ENCODE results near the gene NMB.
"Not testable (repeated sequence)": the region's sequence is repeated elsewhere in the genome, so short reads cannot be mapped to it uniquely, and the experiment has no call there.

NMB gene

GRCh38 chr15:84658080-84658787 is at the start of gene NMB:
Gene NMB (minus strand): TSS chr15:84658199. CDS start chr15:84658152, 47 bp downstream.
- peak; percentile 84 for DNase-seq

- no peak for DNase-seq
Measured at GRCh38 chr15:84703808-84704207, 45.8 kb upstream of the NMB start.

- no peak for DNase-seq
Measured at GRCh38 chr15:84702961-84703482, 45.0 kb upstream of the NMB start.

DNA sequence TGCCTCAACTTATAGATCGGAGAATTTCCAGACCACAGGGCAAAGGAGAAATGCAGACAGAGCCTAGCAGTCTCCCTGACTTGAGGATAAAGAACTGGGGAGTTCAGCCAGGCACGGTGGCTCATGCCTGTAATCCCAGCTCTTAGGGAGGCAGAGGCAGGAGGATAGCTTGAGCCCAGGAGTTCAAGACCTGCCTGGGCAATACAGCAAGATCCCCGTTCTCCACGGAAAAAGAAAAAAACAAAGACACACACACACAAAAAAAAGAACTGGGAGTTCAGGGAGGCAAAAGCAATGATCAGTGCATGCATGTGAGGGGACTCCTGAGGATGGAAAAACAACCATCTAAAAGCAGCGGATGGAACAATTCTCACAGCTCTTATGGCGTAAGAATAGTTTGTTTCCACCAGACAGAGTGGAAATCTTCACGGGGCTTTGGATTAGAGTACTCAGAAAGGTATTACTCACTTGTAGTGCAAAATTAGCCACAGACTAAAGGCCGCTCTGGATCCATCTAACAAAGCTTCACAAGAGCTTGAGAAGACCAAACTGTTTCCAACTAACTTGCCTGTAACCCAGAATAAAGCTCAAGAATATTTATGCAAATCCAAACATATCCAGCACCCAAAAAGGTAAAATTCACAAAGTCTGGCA is 41.7 kb upstream of the NMB start:
- no peak for DNase-seq

- DNase-seq = no peak
Measured at GRCh38 chr15:84697236-84697990, 39.4 kb upstream of the NMB start.

DNA sequence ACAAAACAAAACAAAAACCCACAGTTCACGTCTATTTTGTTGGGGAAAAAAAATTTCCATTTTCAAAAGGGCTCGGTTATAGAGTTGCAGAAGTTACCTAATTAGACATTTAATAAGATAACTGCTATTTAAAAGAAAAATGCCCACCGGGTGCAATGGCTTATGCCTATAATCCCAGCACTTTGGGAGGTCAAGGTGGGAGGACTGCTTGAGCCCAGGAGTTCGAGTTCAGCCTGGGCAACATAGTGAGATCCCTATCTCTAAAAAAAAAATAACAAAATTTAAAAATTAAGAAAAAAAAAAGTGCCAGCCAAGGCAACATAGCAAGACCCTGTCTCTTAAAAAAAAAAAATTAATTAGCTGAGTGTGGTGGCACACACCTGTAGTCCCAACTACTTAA is 38.8 kb upstream of the NMB start:
- no peak for DNase-seq

- no peak for DNase-seq
Measured at GRCh38 chr15:84690342-84690741, 32.3 kb upstream of the NMB start.

DNA sequence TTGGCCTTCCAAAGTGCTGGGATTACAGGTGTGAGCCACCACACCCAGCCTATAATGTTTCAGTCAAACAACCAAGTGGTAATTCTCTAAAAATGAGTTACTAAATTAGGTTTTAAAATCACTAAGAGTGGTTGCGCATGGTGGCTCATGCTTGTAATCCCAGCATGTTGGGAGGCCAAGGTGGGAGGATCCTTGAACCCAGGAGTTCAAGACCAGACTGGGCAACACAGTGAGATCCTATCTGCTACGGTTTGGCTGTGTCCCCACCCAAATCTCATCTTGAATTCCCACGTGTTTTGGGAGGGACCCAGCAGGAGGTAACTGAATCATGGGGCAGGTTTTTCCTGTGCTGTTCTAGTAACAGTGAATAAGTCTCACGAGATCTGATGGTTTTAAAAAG is 31.9 kb upstream of the NMB start:
- DNase-seq = no peak

DNA sequence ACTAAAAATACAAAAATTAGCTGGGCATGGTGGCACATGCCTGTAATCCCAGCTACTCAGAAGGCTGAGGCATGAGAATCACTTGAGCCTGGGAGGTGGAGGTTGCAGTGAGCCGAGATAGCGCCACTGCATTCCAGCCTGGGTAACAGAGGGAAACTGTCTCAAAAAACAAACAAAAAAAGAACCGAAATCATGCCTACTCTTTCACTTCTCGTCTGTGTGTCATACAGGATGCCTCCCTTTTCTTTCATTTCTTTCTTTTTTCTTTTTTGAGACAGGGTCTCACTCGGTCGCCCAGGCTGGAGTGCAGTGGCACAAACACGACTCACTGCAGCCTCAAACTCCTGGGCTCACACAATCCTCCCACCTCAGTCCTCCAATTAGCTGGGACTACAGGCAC is 28.4 kb upstream of the NMB start:
- DNase-seq = not testable (repeated sequence)

- no peak for DNase-seq
Measured at GRCh38 chr15:84685304-84685703, 27.3 kb upstream of the NMB start.

DNA sequence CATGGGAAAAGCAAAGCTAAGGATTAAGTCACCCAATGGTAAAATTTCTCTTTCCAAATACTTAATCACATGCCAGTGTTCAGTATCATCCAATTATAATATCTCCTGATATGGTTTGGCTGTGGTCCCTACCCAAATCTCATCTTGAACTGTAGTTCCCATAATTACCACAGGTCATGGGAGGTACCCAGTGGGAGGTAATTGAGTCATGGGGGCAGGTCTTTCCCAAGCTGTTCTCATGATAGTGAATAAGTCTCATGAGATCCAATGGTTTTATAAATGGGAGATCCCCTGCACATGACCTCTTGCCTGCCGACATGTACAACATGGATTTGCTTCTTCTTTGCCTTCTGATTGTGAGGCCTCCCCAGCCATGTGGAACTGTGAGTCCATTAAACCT is 26.1 kb upstream of the NMB start:
- no peak for DNase-seq

GRCh38 chr15:84681831-84682230 is 23.8 kb upstream of the NMB start:
- no peak for DNase-seq

GRCh38 chr15:84671211-84671610 is 13.2 kb upstream of the NMB start:
- no peak for DNase-seq

- no peak for DNase-seq
Measured at GRCh38 chr15:84669726-84670125, 11.7 kb upstream of the NMB start.

GRCh38 chr15:84668221-84668982 is 10.4 kb upstream of the NMB start:
- no peak for DNase-seq

DNA sequence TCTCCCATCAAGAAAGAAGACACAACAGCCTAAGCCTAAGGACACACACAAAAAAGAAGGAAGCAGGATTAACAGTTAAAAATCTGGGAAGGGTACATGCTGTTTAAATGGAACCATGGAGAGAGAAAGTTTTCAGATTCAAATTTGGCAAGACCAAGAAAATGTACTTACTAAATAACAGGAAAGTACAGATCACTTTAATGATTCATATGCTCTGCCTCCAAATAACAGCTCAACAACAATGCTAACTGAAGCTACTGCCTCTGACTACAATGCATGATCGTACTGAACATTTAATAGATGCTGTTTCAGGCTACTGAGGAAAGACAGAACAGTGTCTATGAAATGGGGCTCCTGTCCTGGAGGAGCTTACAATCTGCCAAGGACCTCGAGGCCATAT is 8.4 kb upstream of the NMB start:
- no peak for DNase-seq

- DNase-seq = no peak
Measured at GRCh38 chr15:84661001-84661400, 3.0 kb upstream of the NMB start.

DNA sequence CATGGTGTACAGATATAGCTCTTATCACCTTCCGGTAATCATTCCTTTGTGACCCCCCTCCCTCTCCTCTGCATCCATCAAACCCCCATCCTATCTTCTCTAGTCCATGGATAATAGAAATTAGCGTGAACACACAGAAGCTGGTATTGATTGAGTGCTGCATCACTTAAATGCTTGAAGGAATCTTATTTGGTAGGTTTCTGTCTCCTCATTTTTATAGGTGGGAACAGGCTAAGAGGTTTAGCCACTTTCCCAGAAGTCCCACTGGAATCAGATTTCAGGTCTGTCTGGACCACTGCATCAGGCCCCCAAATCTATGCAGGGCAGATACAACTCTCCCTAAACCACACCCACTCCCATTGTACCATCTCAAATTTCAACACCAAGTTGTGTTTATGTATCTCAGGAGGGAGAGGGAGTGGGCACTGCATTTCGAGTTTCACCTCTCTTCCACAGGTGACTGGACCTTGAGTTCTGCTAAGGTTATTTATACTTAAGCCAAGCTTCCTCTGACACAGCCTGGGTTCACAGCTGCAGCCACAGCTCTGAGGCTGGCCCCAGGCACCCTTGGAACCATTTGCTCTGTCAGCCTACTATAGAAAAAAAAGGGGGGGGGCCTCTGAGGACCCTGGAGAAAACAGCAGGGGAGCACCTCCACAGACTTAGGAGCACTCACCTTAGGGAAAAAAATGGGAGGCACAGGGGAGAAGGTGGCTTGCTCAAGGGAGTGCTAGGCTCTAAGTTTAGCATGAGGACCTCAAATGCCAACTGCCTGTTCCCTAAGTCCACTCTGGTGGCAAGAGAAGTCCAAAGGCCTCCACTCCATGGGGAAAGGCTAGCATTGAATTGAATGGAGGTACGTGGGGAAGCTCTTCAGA is 2.1 kb upstream of the NMB start:
- no peak for DNase-seq

DNA sequence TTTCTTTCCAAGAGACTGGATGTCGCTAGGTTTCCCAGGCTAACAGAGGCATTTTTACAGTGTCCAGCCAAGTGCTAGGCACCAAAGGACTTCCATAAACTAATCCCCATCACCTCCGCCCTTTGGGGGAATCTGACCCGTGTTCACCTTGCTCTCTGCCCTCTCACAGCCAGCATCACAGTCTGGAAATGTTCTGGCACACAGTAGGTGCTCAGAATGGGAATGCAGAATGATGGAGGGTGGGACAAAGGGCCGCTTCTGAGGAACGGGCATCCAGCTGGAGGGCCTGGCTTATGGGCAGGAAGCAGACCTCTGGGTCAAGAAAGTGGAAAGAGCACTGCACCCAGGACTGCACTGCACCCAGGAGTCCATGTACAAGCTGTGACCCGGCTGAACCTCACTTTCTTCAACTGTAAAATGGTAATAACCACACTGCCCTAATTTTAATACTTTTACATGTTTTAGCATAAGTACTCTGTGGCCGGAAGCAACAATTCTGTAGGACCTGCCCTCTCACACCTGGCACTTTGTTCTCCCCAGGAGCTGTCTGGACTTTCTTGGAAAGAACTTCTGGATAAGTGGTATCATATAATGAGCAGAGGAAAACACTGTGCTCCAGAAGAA is 901 bp upstream of the NMB start:
- no peak for DNase-seq

GRCh38 chr15:84657748-84658079 is 285 bp downstream of the NMB start:
- no peak for DNase-seq

DNA sequence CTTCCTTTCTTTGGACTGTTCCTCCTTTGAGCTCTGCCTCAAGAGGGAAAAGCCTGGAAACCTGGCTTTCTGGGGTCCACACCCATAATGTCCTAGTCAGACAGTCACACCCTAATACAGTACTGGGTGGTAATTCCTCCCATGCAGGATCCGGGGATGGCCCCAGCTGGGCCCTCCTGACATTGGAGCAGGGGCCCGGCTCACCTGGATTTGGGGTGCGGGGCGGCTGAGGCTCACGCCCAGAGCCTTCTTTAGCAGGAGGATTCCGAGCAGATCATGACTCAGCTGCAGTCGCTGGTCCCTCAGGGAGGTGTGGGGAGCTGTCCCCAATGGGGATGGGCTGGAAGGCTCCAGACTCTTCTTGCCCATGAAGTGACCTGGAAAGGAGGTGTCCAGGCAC is 1.0 kb downstream of the NMB start:
- DNase-seq = no peak

All from right hindlimb (tissue), 1 donor.